Colon (tissue), 2 donors: Measurements from ENCODE around the gene PALLD.
"Not testable (repeated sequence)": the region's sequence is repeated elsewhere in the genome, so short reads cannot be mapped to it uniquely, and the experiment has no call there.

Source experiments
- FAIRE-seq: peaks from 2 replicates; lab custom pipeline; 2012; peaks lifted over from hg19 to GRCh38; lab: Jason Lieb, UNC
- donor health status: control.
- donor health status: control.

Gene PALLD

DNA sequence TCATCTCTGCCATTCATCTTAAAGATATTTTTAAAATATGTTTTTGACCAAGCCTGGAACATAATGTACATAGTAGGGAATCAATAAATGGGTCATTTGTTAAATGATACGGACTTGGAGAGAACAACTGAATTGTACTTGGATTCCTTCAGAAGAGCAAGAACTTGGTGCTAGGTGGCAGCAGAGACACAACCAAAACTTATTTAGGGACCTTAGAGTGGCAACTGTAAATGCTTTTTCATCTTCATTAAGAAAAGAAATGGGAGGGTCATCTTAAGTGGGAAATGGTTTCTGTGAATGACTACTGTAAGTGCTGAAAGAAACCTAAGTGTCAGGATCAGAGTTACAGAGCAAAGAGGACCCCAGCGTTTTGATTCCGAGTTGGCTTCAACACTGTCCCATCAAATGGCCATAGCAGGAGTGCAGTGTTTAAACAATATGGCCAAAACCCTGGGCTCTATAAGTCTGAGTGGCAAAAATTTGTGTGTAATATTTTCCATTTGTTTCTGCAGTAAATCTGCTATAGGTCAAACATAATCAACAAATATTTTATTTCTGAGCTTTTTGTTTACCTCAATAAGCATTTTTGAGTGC, 213.6 kb downstream of the PALLD start:
- FAIRE-seq = no peak

- FAIRE-seq = no peak
Observed at GRCh38 chr4:168711197-168712140, 214.6 kb downstream of the PALLD start.

DNA sequence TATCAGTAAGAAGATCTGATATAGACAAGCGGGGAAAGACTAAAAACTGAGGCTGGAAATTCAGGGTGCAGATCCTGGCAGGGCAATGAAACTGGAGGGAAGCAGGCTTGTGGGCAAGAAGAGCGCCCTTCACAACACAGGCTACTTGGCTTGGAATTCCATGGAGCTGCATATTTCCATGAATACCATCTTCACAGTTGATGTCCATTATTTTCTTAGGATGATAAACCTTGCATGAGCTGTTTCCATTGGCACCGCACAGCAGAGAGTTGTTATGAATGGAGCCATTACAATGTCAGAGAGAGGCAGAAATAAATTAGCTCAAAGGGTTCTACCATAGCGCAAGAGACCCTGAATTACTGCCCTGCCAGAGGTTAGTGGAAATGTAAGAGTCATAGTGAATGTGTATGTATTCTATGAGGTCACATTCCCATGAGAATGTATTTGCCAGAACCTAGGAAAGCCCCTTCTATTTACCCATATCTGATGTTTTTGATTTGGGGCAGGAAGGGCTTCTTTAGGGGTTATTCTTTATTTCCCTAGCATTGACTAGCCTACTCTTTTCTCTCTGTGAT, 215.6 kb downstream of the PALLD start:
- FAIRE-seq = no peak

DNA sequence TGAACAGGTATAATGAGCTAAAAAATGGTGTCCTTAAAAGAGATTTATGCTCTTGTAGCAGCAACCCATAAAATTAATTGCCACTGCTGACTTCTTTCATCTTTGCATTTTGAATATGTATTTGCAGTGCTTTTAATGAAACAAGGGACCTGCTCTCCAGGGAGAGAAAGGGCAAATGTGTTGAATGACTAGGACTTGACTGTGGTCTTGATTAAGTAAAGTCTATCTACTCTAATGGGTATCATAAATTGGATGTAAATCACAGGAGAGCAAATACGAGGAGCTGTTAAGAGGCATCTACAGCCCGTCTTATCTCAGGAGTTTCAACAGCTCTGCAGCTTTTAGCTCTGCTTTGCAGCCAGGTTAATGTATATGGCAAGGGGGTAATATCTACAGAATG, 216.4 kb downstream of the PALLD start:
- FAIRE-seq = no peak

DNA sequence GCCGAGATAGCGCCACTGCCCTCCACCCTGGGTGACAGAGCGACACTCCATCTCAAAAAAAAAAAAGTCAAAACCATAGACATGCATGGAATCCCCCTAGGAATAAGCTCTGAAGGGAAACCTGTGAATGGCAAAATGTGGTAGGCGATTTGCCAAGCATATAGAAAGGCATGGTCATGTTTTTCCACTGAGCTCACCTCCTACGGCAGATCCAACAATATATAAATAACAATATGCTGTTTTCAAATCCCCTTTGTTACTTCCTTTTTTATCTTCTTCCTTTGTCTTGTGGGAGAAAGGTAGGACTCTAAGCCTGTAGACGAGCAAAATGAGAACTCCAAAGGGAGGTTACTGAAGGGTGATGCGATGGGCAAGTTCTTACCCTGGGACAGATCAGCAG, 219.0 kb downstream of the PALLD start:
- FAIRE-seq = no peak

DNA sequence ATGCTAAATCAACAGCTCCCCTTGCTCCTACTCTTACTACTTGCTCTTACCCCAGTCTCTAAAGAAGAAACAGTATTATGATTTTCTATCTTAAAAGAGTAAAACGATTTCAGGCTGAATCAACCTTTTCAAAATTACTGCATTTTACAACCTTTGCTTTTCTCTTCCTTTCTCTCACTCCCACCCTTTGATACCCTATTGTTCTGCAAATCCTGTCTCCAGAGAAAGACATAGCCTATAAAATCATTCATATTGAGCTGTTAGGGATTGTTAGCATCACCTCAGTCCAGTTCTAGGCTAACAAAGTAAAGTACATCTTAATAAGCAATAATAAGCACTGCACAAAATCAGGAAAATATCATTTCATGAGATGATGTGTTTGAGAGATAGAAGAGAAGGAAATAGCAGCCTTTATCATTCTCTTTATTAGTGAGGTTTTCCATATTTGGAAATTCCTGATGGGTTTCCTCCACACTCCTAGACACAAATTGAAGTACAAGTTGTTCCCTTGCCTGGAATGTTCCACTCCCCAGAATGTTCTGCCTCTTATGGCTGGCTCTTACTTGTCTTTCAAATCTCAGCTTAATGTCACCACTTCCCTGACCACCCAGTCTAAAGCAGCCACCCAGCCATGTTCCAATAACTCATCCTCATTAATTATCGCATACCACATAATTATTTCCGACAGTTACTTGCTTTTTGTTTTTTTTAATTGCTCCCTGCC, 219.7 kb downstream of the PALLD start:
- FAIRE-seq = no peak

DNA sequence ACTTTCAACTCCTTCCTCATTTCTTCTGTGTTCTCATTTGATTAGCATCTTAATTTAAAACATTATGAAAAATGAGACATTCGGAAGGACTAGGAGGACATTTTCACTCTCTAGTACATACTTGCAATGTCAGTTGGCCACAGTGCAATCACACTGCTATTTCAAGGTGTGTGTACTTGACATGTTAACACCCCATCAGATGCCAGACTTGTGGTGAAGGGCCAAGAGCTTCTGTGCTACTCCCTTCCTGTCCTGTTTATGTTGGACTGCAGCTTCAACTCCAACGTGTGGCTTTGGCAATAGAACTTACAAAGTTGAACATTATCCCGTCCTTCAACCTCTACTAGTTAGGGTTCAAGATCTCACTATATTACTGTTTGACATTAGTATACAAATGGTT, 221.0 kb downstream of the PALLD start:
- no peak for FAIRE-seq

GRCh38 chr4:168719725-168720124, 222.9 kb downstream of the PALLD start:
- FAIRE-seq = no peak

DNA sequence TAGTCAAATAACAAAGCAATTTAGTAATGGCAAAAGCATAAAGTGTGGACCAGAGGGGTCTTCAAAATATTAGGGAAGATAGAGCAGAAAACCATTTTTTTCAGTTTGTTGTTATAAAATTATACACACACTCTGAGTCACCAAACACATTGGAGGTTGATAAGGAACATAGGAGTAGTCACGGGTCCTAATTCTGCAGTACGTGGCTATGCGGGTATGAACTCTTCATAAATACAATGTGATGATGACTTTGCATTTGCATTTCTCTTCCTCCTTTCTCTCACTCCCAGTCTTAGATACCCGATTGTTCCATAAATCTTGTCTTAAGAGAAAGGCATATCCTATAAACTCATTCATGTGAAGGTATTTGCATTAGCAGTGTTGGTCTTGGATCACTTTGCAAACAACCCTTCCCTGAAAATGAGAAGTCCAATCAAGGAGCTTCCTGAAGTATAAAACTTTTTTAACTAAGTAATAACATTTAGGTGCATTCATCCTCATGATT, 223.6 kb downstream of the PALLD start:
- no peak for FAIRE-seq

DNA sequence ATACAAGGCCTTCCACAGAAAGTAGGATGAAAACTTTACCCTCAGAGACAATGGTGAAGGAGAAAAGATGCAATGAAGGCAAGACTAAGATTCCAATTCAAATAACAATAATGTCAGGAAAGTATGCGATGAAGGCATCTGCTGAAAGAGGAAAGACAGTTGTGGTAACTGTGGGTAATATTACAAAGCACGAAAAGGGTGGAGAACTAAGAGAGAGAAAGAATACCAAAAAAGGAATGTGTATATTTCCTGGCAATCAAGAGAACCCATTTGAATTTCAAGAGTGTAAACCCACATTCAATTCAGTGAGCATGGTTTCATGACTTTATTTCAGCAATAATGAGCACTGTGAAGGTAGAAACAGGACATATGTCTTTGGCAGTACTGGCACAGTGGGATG, 225.5 kb downstream of the PALLD start:
- no peak for FAIRE-seq

GRCh38 chr4:168723020-168723419, 226.2 kb downstream of the PALLD start:
- no peak for FAIRE-seq

GRCh38 chr4:168723569-168723968, 226.7 kb downstream of the PALLD start:
- no peak for FAIRE-seq

GRCh38 chr4:168724243-168724642, 227.4 kb downstream of the PALLD start:
- FAIRE-seq = peak; percentile 5

DNA sequence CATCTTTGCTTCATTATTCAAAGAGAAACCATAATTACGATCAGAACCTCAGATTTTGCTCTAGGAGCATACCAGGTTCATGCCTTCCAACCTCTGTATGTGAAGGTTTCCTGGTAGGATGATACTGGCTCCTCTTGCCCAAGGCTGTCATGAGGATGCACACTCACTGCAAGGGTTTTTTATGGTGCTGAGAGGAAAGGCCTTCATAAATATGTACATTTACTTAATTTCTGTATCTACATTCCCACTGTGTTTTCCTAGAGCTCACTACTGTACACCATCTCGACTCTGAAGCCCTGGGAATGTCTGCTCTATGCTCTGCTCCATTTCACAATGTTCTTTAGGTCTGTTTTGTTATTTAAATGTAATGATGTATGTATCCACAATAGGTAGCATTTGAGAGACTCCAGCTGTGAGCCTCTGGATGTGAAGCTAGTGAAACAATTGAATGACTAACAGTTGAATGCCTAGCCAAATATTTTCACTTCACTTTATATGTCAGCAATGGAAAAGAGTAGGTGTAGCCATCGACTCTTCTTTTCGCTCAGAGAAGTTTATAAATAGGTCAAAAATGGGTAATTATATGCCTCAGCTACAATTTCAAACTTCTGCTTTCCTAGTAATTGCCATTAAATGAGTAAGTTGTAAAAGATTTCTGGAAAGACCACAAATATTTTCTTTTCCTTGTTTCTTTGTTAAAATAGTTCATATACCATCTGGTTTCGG, 228.0 kb downstream of the PALLD start:
- FAIRE-seq = no peak

DNA sequence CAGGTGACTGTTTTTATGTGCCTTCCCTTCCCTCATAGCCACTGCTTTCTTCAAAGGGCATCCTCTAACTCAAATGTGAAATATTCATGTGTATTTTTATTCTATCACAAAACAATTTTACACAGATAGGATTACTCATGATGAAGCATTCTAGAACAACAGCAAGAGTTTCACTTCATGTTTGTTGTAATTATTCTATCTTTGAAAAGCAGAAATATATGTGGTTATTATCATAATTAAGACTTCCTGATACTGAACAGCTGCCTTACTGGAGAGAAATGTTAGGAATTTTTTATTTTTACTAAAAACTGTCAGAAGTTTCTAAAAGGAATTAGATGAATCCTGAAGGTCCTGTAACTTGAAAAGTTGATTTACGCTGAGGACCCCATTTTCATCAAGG, 229.1 kb downstream of the PALLD start:
- FAIRE-seq = no peak

DNA sequence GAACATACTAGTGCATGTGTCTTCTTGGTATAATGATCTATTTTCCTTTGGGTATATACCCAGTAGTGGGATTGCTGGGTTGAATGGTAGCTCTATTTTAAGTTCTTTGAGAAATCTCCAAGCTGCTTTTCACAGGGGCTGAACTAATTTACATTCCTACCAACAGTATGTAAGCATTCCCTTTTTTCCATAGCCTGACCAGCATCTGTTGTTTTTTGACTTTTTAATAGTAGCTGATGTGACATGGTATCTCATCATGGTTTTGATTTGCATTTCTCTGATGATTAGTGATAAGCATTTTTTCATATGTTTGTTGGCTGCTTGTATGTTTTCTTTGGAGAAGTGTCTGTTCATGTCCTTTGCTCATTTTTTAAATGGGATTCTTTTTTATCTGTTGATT, 230.3 kb downstream of the PALLD start:
- not testable (repeated sequence) for FAIRE-seq

- no peak for FAIRE-seq
Observed at GRCh38 chr4:168731006-168731636, 234.3 kb downstream of the PALLD start.

DNA sequence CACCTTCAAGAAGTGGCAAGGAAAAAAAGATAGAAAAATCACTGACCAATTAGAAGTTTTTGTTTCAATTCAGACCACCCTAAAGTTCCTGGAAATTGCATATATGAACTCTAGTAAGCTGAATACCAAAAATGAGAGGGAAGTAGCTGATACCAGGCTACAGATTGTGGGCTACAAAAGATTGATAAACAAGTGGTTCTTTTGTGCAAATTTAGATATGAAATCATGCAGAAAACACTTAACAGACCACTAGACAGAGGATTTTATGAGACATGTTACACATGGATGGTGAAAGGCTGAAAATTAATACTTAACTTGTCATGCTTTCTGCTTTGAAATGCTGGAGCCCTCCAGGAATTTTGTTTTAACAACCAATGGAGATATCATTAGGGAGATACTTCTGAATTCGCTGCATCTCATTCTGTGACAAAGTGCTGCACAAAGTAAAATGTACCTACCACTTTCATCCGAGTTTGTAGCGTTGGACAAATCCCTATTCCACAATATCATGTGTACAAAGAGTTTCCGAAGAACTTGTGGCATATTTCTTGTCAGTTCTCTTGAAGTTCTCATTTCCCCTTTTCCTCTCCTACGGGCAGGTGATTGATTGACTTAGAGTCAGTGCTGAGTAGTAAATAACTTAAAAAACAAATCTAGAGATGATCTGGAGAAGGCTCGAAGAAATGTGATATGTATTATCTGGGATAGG, 235.0 kb downstream of the PALLD start:
- FAIRE-seq = no peak

DNA sequence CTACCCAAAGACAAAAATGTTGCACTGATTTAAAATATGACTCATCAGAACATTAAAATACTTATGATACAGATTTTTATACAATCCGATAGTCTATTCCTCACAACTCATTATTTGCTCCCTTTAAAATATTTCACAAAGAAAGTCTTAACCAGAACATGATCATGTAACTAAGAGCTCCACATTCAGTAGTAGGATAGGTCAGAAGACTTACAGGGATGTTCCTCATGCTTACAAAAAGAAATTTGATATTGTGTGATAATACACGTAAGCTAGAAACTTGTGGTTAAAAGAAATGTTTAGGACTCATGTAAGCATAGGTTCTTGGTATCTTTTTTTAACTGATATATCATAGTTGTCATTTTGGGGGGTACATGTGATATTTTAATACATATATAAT, 235.9 kb downstream of the PALLD start:
- no peak for FAIRE-seq
